Measurements from ENCODE around the gene BSN.
"Not testable (repeated sequence)": the region's sequence is repeated elsewhere in the genome, so short reads cannot be mapped to it uniquely, and the experiment has no call there.

DNA sequence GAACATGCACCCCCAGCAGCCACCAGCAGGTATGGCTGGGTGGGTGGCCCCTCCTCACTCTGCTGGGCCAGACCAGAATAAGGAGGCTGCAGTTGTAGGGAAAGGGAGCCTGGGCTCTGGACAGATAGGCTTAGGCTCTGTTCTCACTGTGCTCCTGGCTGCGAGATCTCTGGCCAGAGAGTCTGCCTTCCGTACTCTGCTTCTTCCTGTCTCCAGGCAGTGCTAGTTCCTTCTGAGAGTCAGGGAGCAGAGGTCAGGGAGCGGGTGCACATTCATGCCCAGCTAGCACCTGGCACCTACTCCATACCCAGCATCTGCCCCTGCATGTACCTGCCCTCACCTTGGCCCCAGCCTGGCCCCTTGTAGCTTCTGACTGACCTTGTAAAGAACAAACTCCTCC, 137.2 kb downstream of the BSN start:
- TF ChIP-seq, protein P1, sequence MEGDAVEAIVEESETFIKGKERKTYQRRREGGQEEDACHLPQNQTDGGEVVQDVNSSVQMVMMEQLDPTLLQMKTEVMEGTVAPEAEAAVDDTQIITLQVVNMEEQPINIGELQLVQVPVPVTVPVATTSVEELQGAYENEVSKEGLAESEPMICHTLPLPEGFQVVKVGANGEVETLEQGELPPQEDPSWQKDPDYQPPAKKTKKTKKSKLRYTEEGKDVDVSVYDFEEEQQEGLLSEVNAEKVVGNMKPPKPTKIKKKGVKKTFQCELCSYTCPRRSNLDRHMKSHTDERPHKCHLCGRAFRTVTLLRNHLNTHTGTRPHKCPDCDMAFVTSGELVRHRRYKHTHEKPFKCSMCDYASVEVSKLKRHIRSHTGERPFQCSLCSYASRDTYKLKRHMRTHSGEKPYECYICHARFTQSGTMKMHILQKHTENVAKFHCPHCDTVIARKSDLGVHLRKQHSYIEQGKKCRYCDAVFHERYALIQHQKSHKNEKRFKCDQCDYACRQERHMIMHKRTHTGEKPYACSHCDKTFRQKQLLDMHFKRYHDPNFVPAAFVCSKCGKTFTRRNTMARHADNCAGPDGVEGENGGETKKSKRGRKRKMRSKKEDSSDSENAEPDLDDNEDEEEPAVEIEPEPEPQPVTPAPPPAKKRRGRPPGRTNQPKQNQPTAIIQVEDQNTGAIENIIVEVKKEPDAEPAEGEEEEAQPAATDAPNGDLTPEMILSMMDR (IDR thresholded peaks at IDR 0.05) = not testable (repeated sequence)
- not testable (repeated sequence) for TF ChIP-seq POLR2A (IDR thresholded peaks at IDR 0.05)
